KOPT-K1 (cell line): ENCODE measurements around the gene TMEM245.

Experiments
- H3K27ac ChIP-seq: fragments of 200-600 bp; sonication (generic); 2 replicates; pipeline ENCODE4 v1.5.1; 2016; ENCODE audit warnings: antibody characterized with exemption, mild to moderate bottlenecking, low read depth, low read length; ENCODE audit not compliant: poor library complexity, severe bottlenecking
- H3K36me3 ChIP-seq: fragments of 200-600 bp; sonication (generic); 2 replicates; pipeline ENCODE4 v1.5.1; 2017; ENCODE audit warnings: antibody characterized with exemption, mild to moderate bottlenecking, low read length, moderate library complexity; ENCODE audit not compliant: insufficient read depth
- H3K9me3 ChIP-seq: fragments of 200-600 bp; sonication (generic); 2 replicates; pipeline ENCODE4 v1.5.1; 2017; ENCODE audit warnings: antibody characterized with exemption, low read length, mild to moderate bottlenecking; ENCODE audit not compliant: insufficient read depth, poor library complexity, severe bottlenecking

The TMEM245 gene

GRCh38 chr9:109039539-109039938 lies 80.2 kb downstream of the TMEM245 start:
- H3K36me3 ChIP-seq = peaks cover 97% of the 10 kb centered on the region
- H3K9me3 ChIP-seq = no peaks in the 10 kb centered on the region
- no peak overlapping the region for H3K27ac ChIP-seq

DNA sequence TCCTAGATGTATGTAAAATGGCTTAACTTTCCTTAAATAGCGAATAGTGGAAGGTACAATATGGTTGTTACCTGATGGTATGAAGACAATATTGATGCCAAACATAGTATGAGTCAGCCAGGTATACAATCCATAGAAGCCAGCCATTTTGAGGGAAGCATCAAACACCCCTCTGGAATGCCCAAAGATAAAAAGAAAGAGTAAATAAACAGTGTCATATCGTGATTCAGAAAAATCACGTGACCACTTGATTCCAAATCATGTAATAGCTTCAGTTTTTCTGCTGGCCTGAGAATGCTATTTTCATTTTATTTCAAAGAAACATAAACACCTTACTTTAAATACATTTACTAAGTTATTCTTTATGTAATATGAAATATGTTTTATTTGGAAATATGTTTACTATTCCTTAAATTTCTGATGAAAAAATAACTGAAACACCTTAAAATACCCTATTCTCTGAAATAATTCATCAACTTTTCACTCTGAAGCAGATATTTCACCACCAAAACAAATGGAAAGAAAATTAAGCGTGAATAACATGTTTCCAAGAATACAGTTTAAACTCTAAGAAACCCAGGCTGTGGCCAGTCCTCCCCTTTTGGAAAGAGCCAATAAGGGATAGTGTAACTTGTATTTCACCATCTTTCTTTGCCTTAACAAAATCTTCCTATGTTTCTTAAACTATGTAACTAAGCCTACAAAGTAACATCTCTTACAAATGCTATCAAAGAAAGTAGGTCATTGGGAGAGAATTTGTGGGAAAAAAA lies 81.6 kb downstream of the TMEM245 start:
- no peaks in the 10 kb centered on the region for H3K9me3 ChIP-seq
- peaks cover 97% of the 10 kb centered on the region for H3K36me3 ChIP-seq
- no peak overlapping the region for H3K27ac ChIP-seq

- no peaks in the 10 kb centered on the region for H3K9me3 ChIP-seq
- H3K27ac ChIP-seq = no peak overlapping the region
- H3K36me3 ChIP-seq = peaks cover 98% of the 10 kb centered on the region
Measured at GRCh38 chr9:109036744-109037680, 82.7 kb downstream of the TMEM245 start.

- H3K9me3 ChIP-seq = no peaks in the 10 kb centered on the region
- peaks cover 98% of the 10 kb centered on the region for H3K36me3 ChIP-seq
- H3K27ac ChIP-seq = no peak overlapping the region
Measured at GRCh38 chr9:109035684-109036423, 83.9 kb downstream of the TMEM245 start.

- H3K27ac ChIP-seq = no peak overlapping the region
- peaks cover 100% of the 10 kb centered on the region for H3K36me3 ChIP-seq
- no peaks in the 10 kb centered on the region for H3K9me3 ChIP-seq
Measured at GRCh38 chr9:109033941-109034700, 85.6 kb downstream of the TMEM245 start.

GRCh38 chr9:109031241-109031640 lies 88.5 kb downstream of the TMEM245 start:
- Histone ChIP-seq H3K27ac (no peak overlapping the region), H3K9me3 (no peaks in the 10 kb centered on the region), H3K36me3 (peaks cover 93% of the 10 kb centered on the region)

- no peak overlapping the region for H3K27ac ChIP-seq
- H3K36me3 ChIP-seq = peaks cover 93% of the 10 kb centered on the region
- H3K9me3 ChIP-seq = no peaks in the 10 kb centered on the region
Measured at GRCh38 chr9:109030426-109030825, 89.3 kb downstream of the TMEM245 start.

- Histone ChIP-seq H3K27ac (no peak overlapping the region), H3K36me3 (peaks cover 93% of the 10 kb centered on the region), H3K9me3 (no peaks in the 10 kb centered on the region)
Measured at GRCh38 chr9:109028457-109028856, 91.3 kb downstream of the TMEM245 start.

DNA sequence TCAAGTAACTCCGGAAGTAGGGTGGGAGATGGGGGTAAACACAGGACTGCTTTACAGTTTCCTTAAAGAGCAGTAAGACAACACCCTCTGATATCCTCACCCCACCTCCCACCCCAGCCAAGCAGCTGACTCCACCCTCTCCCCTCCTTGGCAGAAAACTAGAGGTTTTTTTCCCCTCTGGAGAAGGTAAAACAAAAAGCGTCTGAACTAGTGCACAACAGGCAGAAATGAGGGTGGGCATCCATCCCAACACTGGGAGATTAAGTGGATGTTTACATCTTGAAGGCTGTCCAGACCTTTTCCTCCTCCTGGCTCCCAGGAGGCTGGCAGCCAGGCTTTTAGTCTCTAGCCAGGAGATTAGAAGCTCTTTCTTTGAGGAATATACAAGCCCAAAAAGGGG lies 92.6 kb downstream of the TMEM245 start:
- no peak overlapping the region for H3K27ac ChIP-seq
- no peaks in the 10 kb centered on the region for H3K9me3 ChIP-seq
- H3K36me3 ChIP-seq = peaks cover 93% of the 10 kb centered on the region

GRCh38 chr9:109026306-109026705 lies 93.4 kb downstream of the TMEM245 start:
- Histone ChIP-seq H3K36me3 (peaks cover 93% of the 10 kb centered on the region), H3K27ac (no peak overlapping the region), H3K9me3 (no peaks in the 10 kb centered on the region)

DNA sequence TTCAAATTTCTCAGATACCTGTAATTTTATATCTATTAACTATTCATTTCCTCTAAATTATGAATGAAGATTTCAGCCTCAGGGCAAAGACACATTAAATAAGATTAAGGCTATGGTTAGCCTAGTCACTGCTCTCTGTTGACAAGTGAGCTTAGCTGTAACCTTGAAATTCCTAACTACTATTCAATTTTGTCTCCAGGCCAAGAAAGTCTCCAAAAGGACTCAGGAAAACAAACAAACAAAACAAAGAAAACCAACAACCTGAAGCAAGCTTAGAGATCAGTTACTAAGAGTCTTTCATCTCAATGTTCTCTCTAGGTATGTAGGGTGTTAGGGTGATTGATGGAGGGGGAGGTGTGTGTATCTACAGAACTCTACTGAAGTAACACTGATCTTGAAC lies 96.9 kb downstream of the TMEM245 start:
- Histone ChIP-seq H3K27ac (no peak overlapping the region), H3K36me3 (peaks cover 88% of the 10 kb centered on the region), H3K9me3 (no peaks in the 10 kb centered on the region)

DNA sequence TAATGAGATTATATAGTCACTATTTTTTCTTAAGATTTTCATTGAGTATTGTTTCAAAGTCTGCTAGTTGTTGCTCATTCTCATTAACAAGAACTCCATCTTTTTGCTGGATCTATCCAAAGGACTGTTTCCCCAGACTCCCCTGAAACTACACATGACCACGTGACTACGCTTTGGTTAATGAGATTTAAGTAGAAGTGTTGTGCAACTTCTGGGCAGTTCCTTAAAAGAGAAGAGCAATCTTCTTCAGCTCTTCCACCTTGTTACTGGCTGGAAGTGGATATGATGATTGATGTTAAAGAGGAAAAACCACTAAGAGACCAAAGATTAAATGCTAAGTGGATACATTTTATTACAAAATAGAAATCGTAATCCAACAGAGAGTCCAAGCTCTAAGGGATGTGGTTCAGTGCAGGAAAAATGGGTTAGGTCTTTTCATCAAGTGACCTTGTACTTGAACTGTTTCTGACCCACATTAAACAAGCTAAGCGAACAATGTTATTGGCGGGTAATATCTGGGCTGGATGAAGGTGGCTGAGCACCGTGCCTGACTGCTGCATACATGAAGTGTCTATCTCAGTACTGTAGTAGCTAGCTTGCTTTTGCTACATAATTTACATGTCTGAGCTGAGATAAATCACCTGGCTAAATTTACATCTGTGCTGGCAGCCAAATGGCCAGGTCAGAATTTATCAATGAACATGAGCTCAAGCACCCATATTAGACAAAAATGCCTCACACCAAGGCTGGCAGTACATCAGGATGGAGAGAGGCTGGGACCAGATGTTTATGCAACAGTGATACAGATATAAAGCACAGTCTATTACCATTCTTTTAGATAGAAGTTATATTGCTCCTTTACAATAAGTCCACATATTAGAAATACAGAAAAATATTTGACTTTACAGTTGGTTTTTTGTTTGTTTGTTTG lies 98.9 kb downstream of the TMEM245 start:
- no peak overlapping the region for H3K27ac ChIP-seq
- peaks cover 88% of the 10 kb centered on the region for H3K36me3 ChIP-seq
- no peaks in the 10 kb centered on the region for H3K9me3 ChIP-seq

- Histone ChIP-seq H3K27ac (no peak overlapping the region), H3K9me3 (no peaks in the 10 kb centered on the region), H3K36me3 (peaks cover 80% of the 10 kb centered on the region)
Measured at GRCh38 chr9:109020113-109020512, 99.6 kb downstream of the TMEM245 start.
